ENCODE measurements around the gene GAK. TPM values are rescaled to one million over a fixed set of nuclear protein-coding genes. Genes with fewer than 3 reads are reported as not detected.
"Not testable (repeated sequence)": the region's sequence is repeated elsewhere in the genome, so short reads cannot be mapped to it uniquely, and the experiment has no call there.

GAK gene
- 138 TPM for total RNA-seq
- long read RNA-seq, full-length matches to known transcripts: 43 of 185 reads
- long read RNA-seq, partial matches to known transcripts: 78 of 185 reads
- long read RNA-seq, other reads (novel, unspliced or antisense): 64 of 185 reads

- intact Hi-C loops (cut with DNase I): no loop called here
- Histone ChIP-seq H3K27ac (peak within 1 kb of the TSS; percentile 96), H3K4me1 (peaks cover 30% of the 10 kb centered on the region), H3K27me3 (no peaks in the 10 kb centered on the region), H3K9me3 (no peaks in the 10 kb centered on the region), H3K4me3 (peak within 1 kb of the TSS; percentile 100), H3K36me3 (no peaks in the 10 kb centered on the region)
- DNase-seq: peak; percentile 99
- peak; percentile 98 for ATAC-seq
- no peak for TF ChIP-seq CTCF (IDR thresholded peaks at IDR 0.05)
Measured at GRCh38 chr4:931960-932712, at the start of gene GAK, which contains the start of gene TMEM175. Gene GAK (minus strand): TSS chr4:932316. CDS start chr4:932187, 129 bp downstream. Gene TMEM175 (plus strand): TSS chr4:932460. CDS start chr4:947740, 15,280 bp downstream.

DNA sequence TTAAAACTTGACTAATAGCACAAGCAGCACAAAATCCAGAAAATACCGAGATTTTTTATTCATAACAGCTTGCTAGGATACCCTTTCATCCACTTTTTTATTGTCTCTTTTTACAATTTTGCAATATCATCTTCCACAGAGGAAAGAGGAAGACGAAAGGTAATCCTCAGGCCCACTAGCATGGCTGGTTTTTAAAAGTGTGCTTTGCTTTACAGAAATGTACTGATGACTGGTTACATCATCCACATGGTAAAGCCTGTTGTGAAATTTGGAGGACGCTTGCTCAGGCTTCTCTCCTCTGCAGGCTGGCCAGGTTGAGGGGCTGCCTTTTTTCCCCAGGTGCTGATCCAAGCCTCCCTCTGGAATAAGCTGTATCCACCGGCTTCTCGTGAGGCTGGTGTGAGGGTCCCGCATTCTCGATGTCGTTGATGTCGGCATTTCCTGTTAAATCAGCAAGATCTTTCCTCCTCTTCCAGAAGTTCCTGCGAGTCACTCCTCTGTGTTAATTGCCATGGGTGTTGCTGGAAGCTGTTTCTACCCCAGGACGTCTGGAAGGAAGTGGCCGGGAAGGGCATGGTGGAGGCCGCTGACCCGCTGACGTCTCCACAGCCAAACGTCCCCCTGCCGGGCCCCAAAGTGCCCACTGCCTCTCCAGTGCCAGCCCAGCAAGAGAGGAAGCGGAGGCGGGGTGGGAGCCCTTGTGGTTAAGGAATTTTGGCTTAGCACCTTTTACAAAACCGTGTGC is 47.0 kb upstream of the GAK start:
- peak; percentile 77 for ATAC-seq
- H3K27ac ChIP-seq: peak overlapping the region; percentile 27
- no peak overlapping the region for H3K4me3 ChIP-seq

DNA sequence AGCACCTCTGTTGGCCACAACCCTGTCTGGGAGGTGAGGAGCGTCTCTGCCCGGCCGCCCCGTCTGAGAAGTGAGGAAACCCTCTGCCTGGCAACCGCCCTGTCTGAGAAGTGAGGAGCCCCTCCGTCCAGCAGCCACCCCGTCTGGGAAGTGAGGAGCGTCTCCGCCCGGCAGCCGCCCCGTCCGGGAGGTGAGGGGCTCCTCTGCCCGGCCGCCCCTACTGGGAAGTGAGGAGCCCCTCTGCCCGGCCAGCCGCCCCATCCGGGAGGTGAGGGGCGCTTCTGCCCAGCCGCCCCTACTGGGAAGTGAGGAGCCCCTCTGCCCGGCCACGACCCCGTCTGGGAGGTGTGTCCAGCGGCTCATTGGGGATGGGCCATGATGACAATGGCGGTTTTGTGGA is 43.9 kb upstream of the GAK start:
- DNase-seq; intact Hi-C loops (cut with DNase I); H3K27me3 ChIP-seq; H3K4me3 ChIP-seq; H3K9me3 ChIP-seq; H3K27ac ChIP-seq; H3K36me3 ChIP-seq; ATAC-seq: not testable (repeated sequence)
- H3K4me1 ChIP-seq: peaks cover 13% of the 10 kb centered on the region

More for the DNA sequence above, 47.0 kb upstream of the GAK start:
- no peaks in the 10 kb centered on the region for H3K9me3 ChIP-seq
- intact Hi-C loops (cut with DNase I): no loop called here
- no peak for DNase-seq
- H3K27me3 ChIP-seq: no peaks in the 10 kb centered on the region
- no peaks in the 10 kb centered on the region for H3K36me3 ChIP-seq
- H3K4me1 ChIP-seq: no peaks in the 10 kb centered on the region
- TF ChIP-seq CTCF (IDR thresholded peaks at IDR 0.05): no peak

GRCh38 chr4:974668-975067 is 42.6 kb upstream of the GAK start:
- intact Hi-C loops (cut with DNase I): no loop called here
- ATAC-seq: no peak
- no peaks in the 10 kb centered on the region for H3K9me3 ChIP-seq
- no peak overlapping the region for H3K27ac ChIP-seq
- TF ChIP-seq CTCF (IDR thresholded peaks at IDR 0.05): no peak
- no peaks in the 10 kb centered on the region for H3K36me3 ChIP-seq
- H3K4me1 ChIP-seq: peaks cover 13% of the 10 kb centered on the region
- no peak overlapping the region for H3K4me3 ChIP-seq
- H3K27me3 ChIP-seq: no peaks in the 10 kb centered on the region
- no peak for DNase-seq

DNA sequence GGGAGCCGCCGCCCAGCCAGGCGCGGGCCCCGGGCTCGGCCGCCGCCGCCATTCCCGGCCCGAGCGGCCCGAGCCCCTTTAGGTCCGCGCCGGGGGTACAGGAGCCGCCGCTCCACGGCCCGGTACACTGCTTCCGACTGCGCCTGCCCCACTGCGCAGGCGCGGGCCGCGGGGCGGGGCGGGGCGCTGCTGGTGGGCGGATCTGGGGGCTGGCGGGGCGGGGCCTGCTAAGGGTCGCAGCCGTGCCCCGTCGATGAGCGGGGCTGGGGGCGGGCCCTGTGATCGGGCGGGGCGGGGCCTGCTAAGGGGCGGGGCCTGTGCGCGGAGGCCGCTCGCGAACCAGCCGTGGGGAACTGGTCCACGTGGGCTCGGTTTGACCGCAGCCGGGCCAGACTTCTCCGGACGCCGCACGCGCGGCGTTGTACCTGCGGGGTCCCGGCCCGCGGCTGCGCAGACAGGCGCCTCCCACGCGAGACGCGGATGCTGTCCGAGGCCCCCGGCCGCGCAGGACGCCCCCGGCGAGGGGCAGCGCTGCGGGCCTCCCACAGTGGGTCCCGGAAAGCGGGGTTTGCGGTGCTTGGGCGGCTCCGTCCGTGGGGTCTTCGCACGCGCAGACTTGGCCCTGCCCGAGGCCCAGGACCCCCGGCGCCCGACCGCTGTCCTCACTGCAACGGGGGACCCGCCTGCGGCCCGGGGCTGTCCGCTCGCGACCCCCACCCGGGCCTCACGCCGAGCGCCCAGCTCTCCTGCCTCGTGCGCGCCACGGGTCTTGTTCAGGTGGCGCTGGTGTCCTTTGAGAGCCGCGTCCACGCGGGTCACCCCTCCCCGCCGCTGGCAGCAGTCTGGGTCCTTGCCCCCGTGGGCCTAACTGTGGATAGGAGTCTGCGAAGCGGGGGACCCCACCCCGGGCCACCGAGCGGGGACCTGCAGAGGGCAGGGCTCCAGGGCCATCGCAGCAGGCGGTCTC is 41.6 kb upstream of the GAK start, which contains the start of gene DGKQ:
Gene DGKQ (minus strand): TSS at position 139 of the 967 bp plus-strand sequence. CDS start 87 bp downstream, at position 52.
- ATAC-seq (peak; percentile 97), DNase-seq (peak; percentile 94)
- intact Hi-C loops (cut with DNase I): no loop called here
- Histone ChIP-seq H3K27ac (peak within 1 kb of the TSS; percentile 18), H3K27me3 (no peaks in the 10 kb centered on the region), H3K9me3 (no peaks in the 10 kb centered on the region), H3K4me3 (peak within 1 kb of the TSS; percentile 79), H3K4me1 (peaks cover 13% of the 10 kb centered on the region), H3K36me3 (no peaks in the 10 kb centered on the region)
- no peak for TF ChIP-seq CTCF (IDR thresholded peaks at IDR 0.05)

All from upper lobe of right lung (tissue), 1 donor.